ENCODE measurements around the gene SPANXN4. TPM values are rescaled to one million over a fixed set of nuclear protein-coding genes. Genes with fewer than 3 reads are reported as not detected.

SPANXN4 gene
- total and polyA plus RNA-seq, 2 donors (not counting 1 experiment from before 2014, with no cell fraction given) = not detected

- H3K36me3 ChIP-seq (ENCODE audit: control insufficient read depth, insufficient read depth, low read length) = no peaks in the 10 kb centered on the region
- H3K4me1 ChIP-seq (ENCODE audit: control insufficient read depth, extremely low read depth, insufficient read depth, low read length) = no peaks in the 10 kb centered on the region
- no peak overlapping the region for H3K4me3 ChIP-seq (replicated peaks in 1 of 4; ENCODE audit: control extremely low read depth in 1 of 4, insufficient read depth in 1 of 4, low read depth in 3 of 4, low read length in 4 of 4)
- no peaks in the 10 kb centered on the region for H3K27me3 ChIP-seq (ENCODE audit: control insufficient read depth, insufficient read depth, low read length)
- no peak overlapping the region for H3K4me2 ChIP-seq (ENCODE audit: extremely low read depth, insufficient read depth, low read length)
- H3K9ac ChIP-seq (ENCODE audit: insufficient read depth, low read length) = no peak overlapping the region
- H3K27ac ChIP-seq (ENCODE audit: insufficient read depth, low read length) = no peak overlapping the region
- TF ChIP-seq CTCF (conservative IDR thresholded peaks at IDR 0.05 in 1 of 2, IDR thresholded peaks at IDR 0.05 in 1 of 2; ENCODE audit: low read depth in 1 of 2, low read length in 2 of 2) (no peak), EZH2 (IDR thresholded peaks at IDR 0.05; ENCODE audit: low read length, missing control alignments) (no peak)
- no peaks in the 10 kb centered on the region for H4K20me1 ChIP-seq (ENCODE audit: control insufficient read depth, extremely low read depth, insufficient read depth, low read length)
- H2AFZ ChIP-seq (ENCODE audit: low read length) = no peak overlapping the region
- DNase-seq (ENCODE audit: low read depth in 2 of 2) = no peak
- no peaks in the 10 kb centered on the region for H3K79me2 ChIP-seq (ENCODE audit: control insufficient read depth, insufficient read depth, low read length)
- no peaks in the 10 kb centered on the region for H3K9me3 ChIP-seq (ENCODE audit: control insufficient read depth, insufficient read depth, low read depth, low read length)
These were observed 26.5 kb upstream of the SPANXN4 start for GRCh38 chrX:142999199-142999701.

- Histone ChIP-seq H3K79me2 (ENCODE audit: control insufficient read depth, insufficient read depth, low read length) (no peaks in the 10 kb centered on the region), H3K36me3 (ENCODE audit: control insufficient read depth, insufficient read depth, low read length) (no peaks in the 10 kb centered on the region), H3K4me2 (ENCODE audit: extremely low read depth, insufficient read depth, low read length) (no peak overlapping the region), H3K27ac (ENCODE audit: insufficient read depth, low read length) (no peak overlapping the region), H3K4me1 (ENCODE audit: control insufficient read depth, extremely low read depth, insufficient read depth, low read length) (no peaks in the 10 kb centered on the region), H3K9me3 (ENCODE audit: control insufficient read depth, insufficient read depth, low read depth, low read length) (no peaks in the 10 kb centered on the region), H3K27me3 (ENCODE audit: control insufficient read depth, insufficient read depth, low read length) (no peaks in the 10 kb centered on the region), H4K20me1 (ENCODE audit: control insufficient read depth, extremely low read depth, insufficient read depth, low read length) (no peaks in the 10 kb centered on the region), H2AFZ (ENCODE audit: low read length) (no peak overlapping the region), H3K9ac (ENCODE audit: insufficient read depth, low read length) (no peak overlapping the region), H3K4me3 (replicated peaks in 1 of 4; ENCODE audit: control extremely low read depth in 1 of 4, insufficient read depth in 1 of 4, low read depth in 3 of 4, low read length in 4 of 4) (no peak overlapping the region)
- no peak for TF ChIP-seq CTCF (conservative IDR thresholded peaks at IDR 0.05 in 1 of 2, IDR thresholded peaks at IDR 0.05 in 1 of 2; ENCODE audit: low read depth in 1 of 2, low read length in 2 of 2)
- no peak for TF ChIP-seq EZH2 (IDR thresholded peaks at IDR 0.05; ENCODE audit: low read length, missing control alignments)
- DNase-seq (ENCODE audit: low read depth in 2 of 2) = no peak
These were observed 23.5 kb upstream of the SPANXN4 start for GRCh38 chrX:143002206-143002605.

- Histone ChIP-seq H3K9ac (ENCODE audit: insufficient read depth, low read length) (no peak overlapping the region), H4K20me1 (ENCODE audit: control insufficient read depth, extremely low read depth, insufficient read depth, low read length) (no peaks in the 10 kb centered on the region), H3K9me3 (ENCODE audit: control insufficient read depth, insufficient read depth, low read depth, low read length) (no peaks in the 10 kb centered on the region), H3K79me2 (ENCODE audit: control insufficient read depth, insufficient read depth, low read length) (no peaks in the 10 kb centered on the region), H3K4me2 (ENCODE audit: extremely low read depth, insufficient read depth, low read length) (no peak overlapping the region), H3K27me3 (ENCODE audit: control insufficient read depth, insufficient read depth, low read length) (no peaks in the 10 kb centered on the region), H3K4me1 (ENCODE audit: control insufficient read depth, extremely low read depth, insufficient read depth, low read length) (no peaks in the 10 kb centered on the region), H3K4me3 (replicated peaks in 1 of 4; ENCODE audit: control extremely low read depth in 1 of 4, insufficient read depth in 1 of 4, low read depth in 3 of 4, low read length in 4 of 4) (no peak overlapping the region), H3K27ac (ENCODE audit: insufficient read depth, low read length) (no peak overlapping the region), H2AFZ (ENCODE audit: low read length) (no peak overlapping the region), H3K36me3 (ENCODE audit: control insufficient read depth, insufficient read depth, low read length) (no peaks in the 10 kb centered on the region)
- DNase-seq (ENCODE audit: low read depth in 2 of 2) = no peak
- TF ChIP-seq CTCF (conservative IDR thresholded peaks at IDR 0.05 in 1 of 2, IDR thresholded peaks at IDR 0.05 in 1 of 2; ENCODE audit: low read depth in 1 of 2, low read length in 2 of 2) (no peak), EZH2 (IDR thresholded peaks at IDR 0.05; ENCODE audit: low read length, missing control alignments) (no peak)
These were observed 8.5 kb upstream of the SPANXN4 start for GRCh38 chrX:143017272-143017671.

Measured in fibroblast of lung (primary cell).